ENCODE measurements around the gene MALT1.
A peak's percentile ranks its signal among the peaks of the same experiment; 100 is the strongest.

The MALT1 gene

DNA sequence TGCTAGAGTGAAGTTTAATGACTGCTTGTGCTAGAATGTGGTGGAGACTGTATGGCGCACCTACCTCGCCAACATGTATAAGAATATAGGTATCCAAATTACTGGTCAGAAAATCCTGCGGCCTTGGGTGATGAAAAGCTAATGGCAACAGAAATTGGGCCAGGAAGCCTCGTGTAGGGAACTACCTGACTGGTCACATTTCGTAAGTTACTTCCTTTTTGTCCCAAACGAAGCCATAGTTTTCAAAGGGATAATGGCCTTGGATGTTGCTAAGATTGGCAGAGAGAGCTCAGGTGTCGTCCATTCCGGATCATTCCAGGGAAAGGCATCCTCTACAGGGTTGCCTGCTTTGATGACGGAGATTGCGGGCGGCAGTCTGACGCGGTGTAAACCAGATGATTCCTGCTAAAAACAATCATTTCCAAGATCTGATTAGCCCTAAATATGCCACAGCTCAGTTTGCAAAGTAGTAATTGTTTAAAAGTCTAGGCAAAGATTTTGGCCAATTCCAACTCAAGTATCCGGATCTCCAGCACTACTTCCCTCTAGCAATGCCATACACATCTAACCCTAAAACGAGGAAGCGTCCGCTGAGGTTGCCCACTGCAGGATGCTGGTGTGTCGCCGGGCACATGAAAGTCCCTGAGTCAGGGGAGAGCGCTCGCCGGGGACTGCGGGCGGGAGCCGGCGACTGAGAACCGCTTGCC, 708 bp upstream of the MALT1 start:
- FAIRE-seq (no peak), DNase-seq (ENCODE audit: insufficient read length) (no peak)
- no peak for TF ChIP-seq POLR2A (IDR thresholded peaks at IDR 0.05; ENCODE audit: low read depth, low read length)
- no peak; the same call in 1 of the 2 replicates for TF ChIP-seq TAF1 (IDR thresholded peaks at IDR 0.05; ENCODE audit: borderline replicate concordance, low read depth, low read length)
- no peak for TF ChIP-seq POLR2AphosphoS5 (IDR thresholded peaks at IDR 0.05; ENCODE audit: low read depth, low read length)

DNA sequence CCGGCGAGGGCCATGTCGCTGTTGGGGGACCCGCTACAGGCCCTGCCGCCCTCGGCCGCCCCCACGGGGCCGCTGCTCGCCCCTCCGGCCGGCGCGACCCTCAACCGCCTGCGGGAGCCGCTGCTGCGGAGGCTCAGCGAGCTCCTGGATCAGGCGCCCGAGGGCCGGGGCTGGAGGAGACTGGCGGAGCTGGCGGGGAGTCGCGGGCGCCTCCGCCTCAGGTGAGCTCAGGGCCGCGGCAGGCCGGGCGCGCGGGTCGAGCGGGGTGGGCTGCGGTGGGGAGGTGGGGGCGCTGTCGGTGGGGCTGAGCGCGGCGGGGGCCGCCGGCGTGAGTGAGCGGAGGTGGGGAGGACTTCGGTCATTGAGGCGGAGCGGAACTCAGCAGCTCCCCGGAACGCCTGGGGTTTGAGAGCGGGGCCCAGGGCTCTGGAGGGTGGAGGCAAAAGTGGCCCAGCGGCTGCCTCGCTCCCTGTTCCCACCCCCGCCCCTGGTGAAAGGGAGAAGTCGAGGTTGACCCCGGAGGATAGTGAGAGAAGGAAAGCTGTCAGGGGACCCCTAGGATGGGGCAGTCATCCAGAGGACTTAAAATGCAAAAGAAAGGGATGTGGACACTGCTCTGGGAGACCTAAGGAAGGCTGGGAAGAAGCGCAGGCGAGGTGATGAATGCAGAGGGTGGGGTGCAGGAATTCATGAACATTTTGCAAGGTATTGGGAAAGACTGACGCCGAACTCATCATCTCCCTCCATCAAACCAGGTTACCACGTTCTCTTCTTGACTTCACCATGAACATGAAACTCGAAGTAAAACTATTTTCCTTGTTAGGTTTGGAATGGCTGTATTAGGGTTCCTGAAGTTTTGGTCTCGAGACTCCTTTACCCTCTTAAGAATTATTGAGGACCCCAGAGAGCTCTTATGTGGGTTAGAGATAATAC, 633 bp downstream of the MALT1 start:
- DNase-seq (ENCODE audit: insufficient read length) (peak; percentile 27), FAIRE-seq (peak; percentile 24)
- TF ChIP-seq POLR2AphosphoS5 (IDR thresholded peaks at IDR 0.05; ENCODE audit: low read depth, low read length) (no peak), TAF1 (IDR thresholded peaks at IDR 0.05; ENCODE audit: borderline replicate concordance, low read depth, low read length) (no peak), POLR2A (IDR thresholded peaks at IDR 0.05; ENCODE audit: low read depth, low read length) (no peak)

GRCh38 chr18:58674159-58674558, 2.9 kb downstream of the MALT1 start:
- no peak for FAIRE-seq
- DNase-seq (ENCODE audit: insufficient read length), result no peak
- TF ChIP-seq POLR2AphosphoS5 (IDR thresholded peaks at IDR 0.05; ENCODE audit: low read depth, low read length) (no peak), TAF1 (IDR thresholded peaks at IDR 0.05; ENCODE audit: borderline replicate concordance, low read depth, low read length) (no peak), POLR2A (IDR thresholded peaks at IDR 0.05; ENCODE audit: low read depth, low read length) (no peak)

DNA sequence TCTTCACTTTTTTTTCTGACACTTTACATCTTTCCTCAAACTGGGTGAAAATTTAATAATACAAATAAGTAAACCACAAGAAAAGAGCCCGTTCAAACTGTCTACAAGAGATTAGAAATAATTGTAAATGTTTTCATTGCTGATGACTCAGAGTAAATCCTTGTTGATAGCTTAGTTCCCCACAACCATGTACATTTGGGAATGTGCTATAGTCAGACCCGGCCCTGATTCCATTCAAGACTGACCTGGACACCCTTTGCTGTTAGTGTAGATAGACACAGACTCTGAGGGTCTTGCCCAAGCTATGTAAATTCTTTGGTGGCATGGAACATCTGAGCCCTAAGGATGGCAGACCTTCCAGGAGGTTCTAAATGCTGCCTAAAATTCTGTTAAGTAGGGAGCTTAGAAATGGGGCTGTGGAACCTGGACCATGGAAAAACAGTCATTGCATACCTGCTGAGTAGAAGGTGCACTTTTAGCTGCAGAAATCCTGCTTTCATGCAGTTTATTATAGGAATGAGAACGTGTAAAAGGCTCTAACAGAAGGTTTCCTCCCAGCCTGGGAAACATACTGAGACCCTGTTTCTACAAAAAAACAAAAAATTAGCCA, 3.7 kb downstream of the MALT1 start:
- FAIRE-seq (peak; percentile 27), DNase-seq (ENCODE audit: insufficient read length) (no peak)
- no peak for TF ChIP-seq POLR2A (IDR thresholded peaks at IDR 0.05; ENCODE audit: low read depth, low read length)

- no peak for DNase-seq (ENCODE audit: insufficient read length)
- TF ChIP-seq POLR2AphosphoS5 (IDR thresholded peaks at IDR 0.05; ENCODE audit: low read depth, low read length) (no peak), POLR2A (IDR thresholded peaks at IDR 0.05; ENCODE audit: low read depth, low read length) (no peak), TAF1 (IDR thresholded peaks at IDR 0.05; ENCODE audit: borderline replicate concordance, low read depth, low read length) (no peak)
- peak; percentile 36 for FAIRE-seq
Observed at GRCh38 chr18:58676270-58676669, 5.0 kb downstream of the MALT1 start.

DNA sequence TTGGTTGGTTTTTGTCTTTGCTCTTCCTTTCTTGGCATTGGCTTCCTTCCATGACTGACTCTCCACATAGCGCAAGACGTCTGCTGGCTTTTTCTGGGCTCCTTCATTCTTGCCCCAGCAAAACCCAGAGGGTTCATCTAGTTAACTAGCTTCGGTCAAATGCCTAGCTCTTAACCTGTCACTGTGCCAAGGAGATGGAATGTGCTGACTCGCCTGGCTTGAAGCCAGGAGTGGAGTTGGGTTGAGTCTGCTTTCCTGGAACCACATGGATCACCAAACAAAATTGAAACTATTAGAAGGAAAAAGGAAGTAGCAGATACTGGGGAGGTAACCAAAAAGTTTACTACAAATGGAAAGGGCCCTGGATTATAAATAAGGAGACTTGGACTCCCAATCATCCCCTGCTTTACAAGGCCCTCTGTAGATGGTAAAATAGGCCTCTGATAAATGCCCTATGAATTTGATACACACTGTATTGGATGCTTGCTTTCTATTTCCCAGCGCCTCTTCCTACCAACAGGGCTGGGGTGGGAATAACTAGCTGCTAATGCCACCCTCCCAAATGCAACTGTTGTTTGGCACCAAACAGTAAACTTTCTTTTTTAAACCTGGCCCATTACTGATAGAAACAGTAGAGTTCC, 11.3 kb downstream of the MALT1 start:
- peak; percentile 30 for FAIRE-seq
- DNase-seq (ENCODE audit: insufficient read length), result no peak
- no peak for TF ChIP-seq TAF1 (IDR thresholded peaks at IDR 0.05; ENCODE audit: borderline replicate concordance, low read depth, low read length)
- no peak for TF ChIP-seq POLR2A (IDR thresholded peaks at IDR 0.05; ENCODE audit: low read depth, low read length)
- TF ChIP-seq POLR2AphosphoS5 (IDR thresholded peaks at IDR 0.05; ENCODE audit: low read depth, low read length), result no peak; the same call in 1 of the 2 replicates

GRCh38 chr18:58687871-58688308, 16.6 kb downstream of the MALT1 start:
- DNase-seq (ENCODE audit: insufficient read length) (no peak), FAIRE-seq (peak; percentile 92)
- TF ChIP-seq POLR2A (IDR thresholded peaks at IDR 0.05; ENCODE audit: low read depth, low read length) (no peak), POLR2AphosphoS5 (IDR thresholded peaks at IDR 0.05; ENCODE audit: low read depth, low read length) (no peak), TAF1 (IDR thresholded peaks at IDR 0.05; ENCODE audit: borderline replicate concordance, low read depth, low read length) (no peak)

DNA sequence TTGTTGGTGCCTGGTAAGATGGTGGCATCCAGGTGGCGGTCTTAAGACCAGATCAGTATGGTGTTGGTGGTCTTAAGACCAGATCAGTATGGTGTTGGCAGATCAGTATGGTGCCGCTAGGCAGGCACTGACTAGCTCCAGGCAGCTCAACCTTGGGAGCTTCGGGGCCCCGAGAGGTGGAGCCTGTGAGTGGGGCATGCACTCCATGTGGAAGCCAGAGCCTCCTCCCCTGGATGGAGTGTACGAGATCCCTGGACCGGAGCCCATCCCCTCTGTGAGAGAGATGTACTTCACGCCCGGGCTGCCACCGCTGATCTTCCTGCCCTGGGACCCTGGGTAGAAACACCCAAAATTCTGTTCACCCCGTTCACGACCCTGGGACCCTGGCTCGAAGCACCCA, 19.0 kb downstream of the MALT1 start:
- TF ChIP-seq POLR2AphosphoS5 (IDR thresholded peaks at IDR 0.05; ENCODE audit: low read depth, low read length) (no peak), TAF1 (IDR thresholded peaks at IDR 0.05; ENCODE audit: borderline replicate concordance, low read depth, low read length) (no peak), POLR2A (IDR thresholded peaks at IDR 0.05; ENCODE audit: low read depth, low read length) (no peak)
- DNase-seq (ENCODE audit: insufficient read length) (no peak), FAIRE-seq (no peak)

- DNase-seq (ENCODE audit: insufficient read length) (no peak), FAIRE-seq (no peak)
- TF ChIP-seq TAF1 (IDR thresholded peaks at IDR 0.05; ENCODE audit: borderline replicate concordance, low read depth, low read length) (no peak), POLR2AphosphoS5 (IDR thresholded peaks at IDR 0.05; ENCODE audit: low read depth, low read length) (no peak), POLR2A (IDR thresholded peaks at IDR 0.05; ENCODE audit: low read depth, low read length) (no peak)
Observed at GRCh38 chr18:58691256-58691655, 20.0 kb downstream of the MALT1 start.

GRCh38 chr18:58692422-58693185, 21.3 kb downstream of the MALT1 start:
- DNase-seq (ENCODE audit: insufficient read length), result no peak
- no peak for FAIRE-seq
- TF ChIP-seq POLR2A (IDR thresholded peaks at IDR 0.05; ENCODE audit: low read depth, low read length) (no peak), TAF1 (IDR thresholded peaks at IDR 0.05; ENCODE audit: borderline replicate concordance, low read depth, low read length) (no peak)

All from GM12892 (cell line).